Right kidney (tissue), 1 donor: ENCODE measurements around the gene SRSF2.
"Not testable (repeated sequence)": the region's sequence is repeated elsewhere in the genome, so short reads cannot be mapped to it uniquely, and the experiment has no call there.

ENCODE experiments used
- DNase-seq: peaks from one replicate; pipeline ENCODE4 v3.0.0-alpha.2; 2016

SRSF2 gene

GRCh38 chr17:76740329-76741118, 3.4 kb upstream of the SRSF2 start:
- no peak for DNase-seq

GRCh38 chr17:76739568-76740115, 2.5 kb upstream of the SRSF2 start:
- DNase-seq: not testable (repeated sequence)

GRCh38 chr17:76738468-76738850, 1.3 kb upstream of the SRSF2 start:
- no peak for DNase-seq

- no peak for DNase-seq
These were observed 741 bp upstream of the SRSF2 start, which contains the start of gene MFSD11 for GRCh38 chr17:76737676-76738467. Gene MFSD11 (plus strand): TSS chr17:76738119. CDS start chr17:76738353, 234 bp downstream.

- DNase-seq: peak; percentile 81
These were observed 616 bp downstream of the SRSF2 start for GRCh38 chr17:76736349-76737081.

- DNase-seq: no peak
These were observed 1.4 kb downstream of the SRSF2 start for GRCh38 chr17:76735586-76736348.

- no peak for DNase-seq
These were observed 2.1 kb downstream of the SRSF2 start for GRCh38 chr17:76735006-76735405.

- no peak for DNase-seq
These were observed 2.9 kb downstream of the SRSF2 start for GRCh38 chr17:76734080-76734840.

GRCh38 chr17:76733618-76733957, 3.5 kb downstream of the SRSF2 start:
- no peak for DNase-seq

- no peak for DNase-seq
These were observed 4.2 kb downstream of the SRSF2 start for GRCh38 chr17:76732734-76733617.

GRCh38 chr17:76731800-76732733, 5.1 kb downstream of the SRSF2 start:
- DNase-seq: not testable (repeated sequence)

GRCh38 chr17:76727745-76728456, 9.2 kb downstream of the SRSF2 start:
- DNase-seq: peak; percentile 61

- peak; percentile 91 for DNase-seq
These were observed 10.1 kb downstream of the SRSF2 start, which contains the start of gene METTL23 for GRCh38 chr17:76726776-76727718. Gene METTL23 (plus strand): TSS chr17:76726839. CDS start chr17:76729711, 2,872 bp downstream.

GRCh38 chr17:76726231-76726775, 10.8 kb downstream of the SRSF2 start, which contains the start of gene JMJD6:
Gene JMJD6 (minus strand): TSS chr17:76726606. CDS start chr17:76726475, 131 bp downstream.
- DNase-seq: peak; percentile 95

GRCh38 chr17:76725580-76726230, 11.4 kb downstream of the SRSF2 start:
- no peak for DNase-seq

- DNase-seq: no peak
These were observed 13.3 kb downstream of the SRSF2 start for GRCh38 chr17:76723812-76724211.
